ENCODE results near the gene IFI6. TPM values are rescaled to one million over a fixed set of nuclear protein-coding genes. Genes with fewer than 3 reads are reported as not detected.

Gene IFI6
- total RNA-seq, 6 experiments from 2014 or later = 9.5 to 45.7 (median 33.2) TPM

DNA sequence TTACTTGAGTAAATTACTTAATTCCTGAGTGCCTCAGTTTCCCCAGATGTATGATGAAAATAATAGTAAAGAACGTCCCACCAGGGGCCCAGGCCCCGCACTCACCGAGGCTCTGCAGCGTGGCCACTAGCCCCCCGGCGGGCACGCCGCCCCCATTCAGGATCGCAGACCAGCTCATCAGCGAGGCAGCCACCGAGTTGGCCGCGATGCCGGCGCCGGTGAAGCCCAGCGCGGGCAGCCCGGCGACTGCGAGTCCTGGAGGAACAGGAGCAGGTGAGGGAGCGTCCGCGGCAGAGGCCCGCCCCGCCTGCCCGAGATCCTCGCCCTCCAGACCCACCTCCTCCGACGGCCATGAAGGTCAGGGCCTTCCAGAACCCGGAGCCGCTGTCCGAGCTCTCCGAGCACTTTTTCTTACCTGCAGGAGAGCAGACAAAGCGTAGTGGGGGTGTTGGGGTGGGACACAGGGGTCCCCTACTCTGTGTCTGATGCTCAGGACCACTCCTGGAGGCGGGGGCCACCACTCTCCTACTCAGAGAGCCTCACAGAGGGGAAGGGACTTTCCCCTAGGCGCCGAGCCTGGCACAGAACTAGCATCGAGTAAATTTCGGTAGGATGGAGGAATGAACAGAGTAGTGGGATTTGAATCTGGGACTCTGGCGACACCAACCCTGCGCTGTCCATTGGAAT lies 3.7 kb downstream of the IFI6 start:
- intact Hi-C loops (cut with DNase I) = loop anchor here in 1 of 2 donors (10.0 kb wide), 1 partner anchor 113 kb away; no protein-coding TSS in a partner anchor
- H3K36me3 ChIP-seq = no peaks in the 10 kb centered on the region
- no peak overlapping the region for H3K4me3 ChIP-seq
- peaks cover 0 to 21% (median 5%) of the 10 kb centered on the region in 4 donors for H3K4me1 ChIP-seq
- TF ChIP-seq POLR2A (IDR thresholded peaks at IDR 0.05) = no peak
- TF ChIP-seq, protein P1, sequence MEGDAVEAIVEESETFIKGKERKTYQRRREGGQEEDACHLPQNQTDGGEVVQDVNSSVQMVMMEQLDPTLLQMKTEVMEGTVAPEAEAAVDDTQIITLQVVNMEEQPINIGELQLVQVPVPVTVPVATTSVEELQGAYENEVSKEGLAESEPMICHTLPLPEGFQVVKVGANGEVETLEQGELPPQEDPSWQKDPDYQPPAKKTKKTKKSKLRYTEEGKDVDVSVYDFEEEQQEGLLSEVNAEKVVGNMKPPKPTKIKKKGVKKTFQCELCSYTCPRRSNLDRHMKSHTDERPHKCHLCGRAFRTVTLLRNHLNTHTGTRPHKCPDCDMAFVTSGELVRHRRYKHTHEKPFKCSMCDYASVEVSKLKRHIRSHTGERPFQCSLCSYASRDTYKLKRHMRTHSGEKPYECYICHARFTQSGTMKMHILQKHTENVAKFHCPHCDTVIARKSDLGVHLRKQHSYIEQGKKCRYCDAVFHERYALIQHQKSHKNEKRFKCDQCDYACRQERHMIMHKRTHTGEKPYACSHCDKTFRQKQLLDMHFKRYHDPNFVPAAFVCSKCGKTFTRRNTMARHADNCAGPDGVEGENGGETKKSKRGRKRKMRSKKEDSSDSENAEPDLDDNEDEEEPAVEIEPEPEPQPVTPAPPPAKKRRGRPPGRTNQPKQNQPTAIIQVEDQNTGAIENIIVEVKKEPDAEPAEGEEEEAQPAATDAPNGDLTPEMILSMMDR (IDR thresholded peaks at IDR 0.05) = no peak
- H3K9me3 ChIP-seq = no peaks in the 10 kb centered on the region
- no peak overlapping the region for H3K27ac ChIP-seq
- DNase-seq (peak in 1 of 3 donors; percentile 42), ATAC-seq (no peak)
- no CpG with 5 or more reads among the region's 42 CpGs for WGBS (ENCODE audit: insufficient coverage, low coverage, low lambda C conversion rate, missing lambda C conversion rate)
- no peaks in the 10 kb centered on the region for H3K27me3 ChIP-seq

- Histone ChIP-seq H3K4me1 (peaks cover 0 to 14% (median 3%) of the 10 kb centered on the region in 4 donors), H3K36me3 (no peaks in the 10 kb centered on the region), H3K4me3 (no peak overlapping the region), H3K27ac (no peak overlapping the region), H3K9me3 (no peaks in the 10 kb centered on the region), H3K27me3 (no peaks in the 10 kb centered on the region)
- intact Hi-C loops (cut with DNase I) = loop anchor here in 1 of 2 donors (10.0 kb wide), 1 partner anchor 112 kb away; no protein-coding TSS in a partner anchor
- WGBS (ENCODE audit: insufficient coverage, low coverage, low lambda C conversion rate, missing lambda C conversion rate) = 56% methylated on average over 6 of the region's 6 CpGs
- TF ChIP-seq, protein P1 (IDR thresholded peaks at IDR 0.05) = no peak
- no peak for TF ChIP-seq POLR2A (IDR thresholded peaks at IDR 0.05)
- ATAC-seq (no peak), DNase-seq (no peak)
These were observed 5.2 kb downstream of the IFI6 start for GRCh38 chr1:27666791-27667254.

DNA sequence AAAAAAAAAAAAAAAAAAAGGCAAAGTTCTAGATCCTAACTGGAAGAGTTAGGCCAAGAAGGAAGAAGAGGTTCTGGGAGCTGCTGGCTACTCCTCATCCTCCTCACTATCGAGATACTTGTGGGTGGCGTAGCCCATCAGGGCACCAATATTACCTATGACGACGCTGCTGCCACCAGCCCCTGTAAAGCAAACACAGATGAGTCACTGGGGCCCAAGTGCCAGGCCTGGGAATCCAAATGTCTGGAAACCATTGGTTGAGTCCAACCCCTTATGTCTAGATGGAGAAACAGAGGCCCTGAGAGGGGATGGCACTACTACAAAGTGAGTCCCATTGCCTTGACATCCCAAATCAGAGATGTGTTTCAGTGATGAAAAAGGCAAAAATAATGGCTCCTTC lies 5.7 kb downstream of the IFI6 start:
- no peaks in the 10 kb centered on the region for H3K27me3 ChIP-seq
- intact Hi-C loops (cut with DNase I) = loop anchor here in 1 of 2 donors (10.0 kb wide), 1 partner anchor 111 kb away; no protein-coding TSS in a partner anchor
- TF ChIP-seq, protein P1 (IDR thresholded peaks at IDR 0.05) = no peak
- TF ChIP-seq POLR2A (IDR thresholded peaks at IDR 0.05) = no peak
- 84% methylated on average over 4 of the region's 4 CpGs for WGBS (ENCODE audit: insufficient coverage, low coverage, low lambda C conversion rate, missing lambda C conversion rate)
- H3K27ac ChIP-seq = no peak overlapping the region
- H3K9me3 ChIP-seq = no peaks in the 10 kb centered on the region
- no peak overlapping the region for H3K4me3 ChIP-seq
- no peaks in the 10 kb centered on the region for H3K36me3 ChIP-seq
- H3K4me1 ChIP-seq = peaks cover 0 to 9% (median 3%) of the 10 kb centered on the region in 4 donors
- DNase-seq = no peak
- ATAC-seq = no peak

DNA sequence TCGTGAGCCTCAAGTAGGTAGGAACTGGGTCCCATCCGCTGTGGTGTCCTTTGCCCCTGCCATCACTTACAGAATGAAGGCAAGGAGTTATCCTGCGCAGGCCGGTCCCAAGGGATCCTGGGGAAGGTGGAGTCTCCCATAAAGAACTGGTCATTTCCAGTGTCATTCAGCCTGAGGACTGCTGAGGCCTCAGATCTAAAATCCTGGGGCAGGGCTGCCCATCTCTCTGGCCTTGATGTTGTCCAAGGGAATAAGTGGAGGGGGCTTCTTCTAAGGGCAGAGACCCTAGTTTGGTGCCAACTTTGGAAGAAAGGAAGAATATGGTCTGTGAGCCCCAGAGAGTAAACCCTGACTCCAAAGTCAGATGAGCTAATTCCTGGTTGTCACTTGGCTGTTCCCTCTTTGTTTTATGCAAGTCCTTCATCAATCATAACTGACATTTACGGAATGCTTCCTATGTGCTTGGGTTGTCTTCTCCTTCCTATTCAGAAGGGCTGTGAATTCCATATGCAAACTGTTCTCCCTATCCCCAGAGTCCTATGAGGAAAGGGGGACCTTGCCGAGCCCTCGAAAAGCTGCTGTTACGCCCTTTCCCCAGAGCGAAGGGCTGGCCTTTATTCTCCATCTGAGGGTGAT lies 6.9 kb downstream of the IFI6 start:
- intact Hi-C loops (cut with DNase I) = loop anchor here in 1 of 2 donors (10.0 kb wide), 1 partner anchor 110 kb away; no protein-coding TSS in a partner anchor
- peaks cover 0 to 5% (median 0%) of the 10 kb centered on the region in 4 donors for H3K4me1 ChIP-seq
- no peaks in the 10 kb centered on the region for H3K9me3 ChIP-seq
- WGBS (ENCODE audit: insufficient coverage, low coverage, low lambda C conversion rate, missing lambda C conversion rate) = 82% methylated on average over 4 of the region's 9 CpGs
- H3K27ac ChIP-seq = no peak overlapping the region
- no peak for TF ChIP-seq POLR2A (IDR thresholded peaks at IDR 0.05)
- TF ChIP-seq, protein P1 (IDR thresholded peaks at IDR 0.05) = no peak
- DNase-seq = no peak
- H3K4me3 ChIP-seq = no peak overlapping the region
- no peak for ATAC-seq
- H3K36me3 ChIP-seq = no peaks in the 10 kb centered on the region
- no peaks in the 10 kb centered on the region for H3K27me3 ChIP-seq

Measured in right lobe of liver (tissue), 6 donors.